ENCODE measurements around the gene DDX10. TPM values are rescaled to one million over a fixed set of nuclear protein-coding genes. Genes with fewer than 3 reads are reported as not detected.

Gene DDX10
- total and polyA plus RNA-seq, 2 experiments from 2014 or later: 32.4 to 37.8 TPM

GRCh38 chr11:108662700-108663099, 2.2 kb upstream of the DDX10 start:
- peaks cover 11% of the 10 kb centered on the region for H3K4me1 Mint-ChIP-seq
- no peak overlapping the region for H3K27ac Mint-ChIP-seq

More at GRCh38 chr11:108662700-108663099, 2.2 kb upstream of the DDX10 start:
- no peak for ATAC-seq
- H3K4me2 ChIP-seq: no peak overlapping the region
- H3K27me3 Mint-ChIP-seq (ENCODE audit: insufficient read depth, low read depth, poor library complexity): peaks cover 7% of the 10 kb centered on the region
- H3K27ac ChIP-seq (ENCODE audit: low read depth): no peak overlapping the region
- H3F3A ChIP-seq (replicated peaks; ENCODE audit: low read depth): no peaks in the 10 kb centered on the region
- H3K27me3 ChIP-seq (ENCODE audit: insufficient read depth): no peaks in the 10 kb centered on the region
- H3K36me3 Mint-ChIP-seq (ENCODE audit: low read depth): peaks cover 6% of the 10 kb centered on the region; the same call in 2 of the 3 replicates
- 0 out of 2 replicates have a peak, but pooled peaks cover 5% of the 10 kb centered on the region for H3K36me3 ChIP-seq (ENCODE audit: insufficient read depth)
- H3K4me3 Mint-ChIP-seq: no peak overlapping the region
- peaks cover 2% of the 10 kb centered on the region; the same call in 1 of the 3 replicates for H3K9me3 Mint-ChIP-seq
- H2AFZ ChIP-seq: no peak overlapping the region
- H3K4me1 ChIP-seq (ENCODE audit: insufficient read depth): peaks cover 10% of the 10 kb centered on the region
- H3K9me2 ChIP-seq (ENCODE audit: insufficient read depth): 0 out of 2 replicates have a peak, but pooled peaks cover 4% of the 10 kb centered on the region
- DNase-seq (ENCODE audit: low spot score): no peak
- TF ChIP-seq ETS1 (IDR thresholded peaks at IDR 0.05) (no peak), ZNF114 (CRISPR knock-in tag; IDR thresholded peaks at IDR 0.05) (no peak), REST (IDR thresholded peaks at IDR 0.05; ENCODE audit: unreplicated experiment) (no peak), EZH2 (IDR thresholded peaks at IDR 0.05; ENCODE audit: low read depth, unreplicated experiment) (no peak), POLR2AphosphoS5 (IDR thresholded peaks at IDR 0.05; ENCODE audit: low read depth) (no peak), CTCF (conservative IDR thresholded peaks at IDR 0.05; ENCODE audit: low read depth in 2 of 2) (no peak), NANOG (IDR thresholded peaks at IDR 0.05; ENCODE audit: borderline replicate concordance) (no peak), ZNF331 (CRISPR knock-in tag; IDR thresholded peaks at IDR 0.05; ENCODE audit: low read depth) (no peak), STAT1 (IDR thresholded peaks at IDR 0.05; ENCODE audit: unreplicated experiment) (no peak)
- H3K79me2 ChIP-seq (replicated peaks; ENCODE audit: insufficient read depth): peaks cover 27% of the 10 kb centered on the region
- no peaks in the 10 kb centered on the region; the same call in 1 of the 2 replicates for H4K20me1 ChIP-seq (replicated peaks; ENCODE audit: insufficient read depth)
- H3K4me3 ChIP-seq: no peak overlapping the region
